Upper lobe of left lung (tissue), 6 donors: ENCODE measurements around the gene PLCB1. TPM values are rescaled to one million over a fixed set of nuclear protein-coding genes. Genes with fewer than 3 reads are reported as not detected.
A peak's percentile ranks its signal among the peaks of the same experiment; 100 is the strongest.

Experiments used
- ATAC-seq, 2 donors: fragments of 200-7000 bp; cut with Tn5 transposase; one replicate each; pipeline ENCODE4 v1.9.1; 2022; ENCODE audit warnings: mild to moderate bottlenecking in 2 of 2, moderate library complexity in 2 of 2; ENCODE audit not compliant: low FRiP score in 2 of 2
- DNase-seq, 2 donors: peaks; one replicate each; pipeline ENCODE4 v3.0.0-alpha.2; 2019 to 2020
- H3K27ac ChIP-seq, 4 donors: fragments of 200-600 bp; sonication (generic); one replicate each; pipeline ENCODE4 v1.5.1; 2016 to 2019
- H3K27me3 ChIP-seq, 4 donors: fragments of 200-600 bp; sonication (generic); one replicate each; pipeline ENCODE4 v1.5.1; 2017 to 2019
- H3K36me3 ChIP-seq, 4 donors: fragments of 200-600 bp; sonication (generic); one replicate each; pipeline ENCODE4 v1.5.1; 2016 to 2019
- H3K4me1 ChIP-seq, 4 donors: fragments of 200-600 bp; sonication (generic); one replicate each; pipeline ENCODE4 v1.5.1; 2018 to 2019
- H3K4me3 ChIP-seq, 4 donors: fragments of 200-600 bp; sonication (generic); one replicate each; pipeline ENCODE4 v1.5.1; 2017 to 2019; ENCODE audit warnings: mild to moderate bottlenecking in 2 of 4, moderate library complexity in 1 of 4
- H3K9me3 ChIP-seq, 4 donors: fragments of 200-600 bp; sonication (generic); one replicate each; pipeline ENCODE4 v1.5.1; 2018 to 2019
- CTCF ChIP-seq, 6 experiments: fragments of 450-650 bp in 4 of 6; fragments of 200-600 bp in 2 of 6; sonication (generic) in 2 of 6; IDR thresholded peaks; one replicate each; pipeline ENCODE4 v1.5.1; 2016 to 2019; ENCODE audit warnings: antibody characterized with exemption in 6 of 6
- EP300 ChIP-seq, 4 donors: sonication (generic); formaldehyde crosslinking; IDR thresholded peaks; one replicate each; pipeline ENCODE4 v1.5.1; 2017; ENCODE audit warnings: antibody characterized with exemption in 4 of 4, control low read depth in 2 of 4
- POLR2A ChIP-seq, 4 donors: fragments of 450-650 bp; IDR thresholded peaks; one replicate each; pipeline ENCODE4 v1.5.1; 2016 to 2017; ENCODE audit warnings: antibody characterized with exemption in 4 of 4, mild to moderate bottlenecking in 2 of 4
- POLR2AphosphoS5 ChIP-seq, 2 donors: sonication (generic); formaldehyde crosslinking; IDR thresholded peaks; one replicate each; pipeline ENCODE4 v1.5.1; 2017; ENCODE audit warnings: antibody characterized with exemption in 2 of 2
- WGBS, 2 donors: methylation state at CpG; one replicate each; pipeline ENCODE4 v1.1.5; 2017 to 2018; 5-methylcytosine and 5-hydroxymethylcytosine counted together
- total RNA-seq, 6 donors: library from RNA; depleted of rRNA in 4 of 6; stranded (reverse); fragments of >200 nt in 4 of 6; gene quantifications; one replicate each; pipeline versions ENCODE4 v1.1.0 to v1.2.1, GENCODE V29; 2016 to 2021
- donor health status: DM: no; HTN: no; CAD: no; lungs with moderate emphysema.
- donor health status: DM: no; HTN: yes; CAD: no; lungs with severe emphysema.

The PLCB1 gene
- total RNA-seq, 6 donors from 2014 or later, result 4.8 to 26.2 (median 10.7) TPM

DNA sequence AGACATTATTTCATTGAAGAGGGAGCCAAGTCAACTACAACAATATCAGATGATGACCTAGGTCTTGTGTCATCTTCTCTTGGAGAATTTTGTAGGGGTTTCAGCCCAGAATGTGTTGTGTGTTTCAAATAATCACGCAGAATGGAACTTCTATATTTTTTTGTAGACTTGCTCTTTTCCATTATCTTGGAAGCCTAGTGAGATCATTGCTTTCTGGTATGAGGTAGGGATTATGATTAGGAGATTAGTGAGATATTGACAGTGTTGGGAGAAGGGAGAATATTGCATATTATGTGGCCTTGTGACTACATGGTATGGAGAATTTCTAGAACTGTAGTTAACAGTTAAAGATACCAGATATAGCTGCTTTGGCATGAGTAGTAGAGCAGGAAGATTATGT is 513.3 kb downstream of the PLCB1 start:
- TF ChIP-seq EP300 (IDR thresholded peaks at IDR 0.05), result no peak
- no peak for TF ChIP-seq POLR2AphosphoS5 (IDR thresholded peaks at IDR 0.05)
- no peak for TF ChIP-seq CTCF (IDR thresholded peaks at IDR 0.05)
- TF ChIP-seq POLR2A (IDR thresholded peaks at IDR 0.05), result no peak
- Histone ChIP-seq H3K27ac (no peak overlapping the region), H3K36me3 (no peaks in the 10 kb centered on the region), H3K4me1 (peaks cover 0 to 7% (median 0%) of the 10 kb centered on the region in 4 donors), H3K9me3 (no peaks in the 10 kb centered on the region), H3K4me3 (no peak overlapping the region), H3K27me3 (no peaks in the 10 kb centered on the region)
- DNase-seq (no peak), ATAC-seq (no peak)
- WGBS, 2 donors, result 94 to 95% methylated on average over 1 of the region's 1 CpG

DNA sequence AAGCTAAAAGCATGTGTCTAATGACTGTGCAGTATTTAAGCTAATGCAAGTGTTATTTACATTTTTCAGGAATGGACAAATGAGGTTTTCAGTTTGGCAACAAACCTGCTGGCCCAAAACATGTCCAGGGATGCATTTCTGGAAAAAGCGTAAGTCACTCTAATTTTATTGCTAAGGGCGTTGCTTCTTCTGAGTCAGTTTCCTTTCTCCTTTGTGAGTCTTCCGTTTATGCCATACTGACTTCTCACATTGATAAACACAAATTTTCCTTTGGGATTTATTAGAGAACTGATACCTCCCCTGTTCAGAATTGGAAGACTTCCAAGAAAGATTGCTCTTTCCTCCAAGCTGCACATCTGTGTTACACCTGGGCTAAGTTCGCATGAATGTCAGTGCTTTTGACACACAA is 514.0 kb downstream of the PLCB1 start:
- Histone ChIP-seq H3K4me1 (peaks cover 0 to 7% (median 0%) of the 10 kb centered on the region in 4 donors), H3K9me3 (no peaks in the 10 kb centered on the region), H3K36me3 (no peaks in the 10 kb centered on the region), H3K4me3 (no peak overlapping the region), H3K27ac (no peak overlapping the region), H3K27me3 (no peaks in the 10 kb centered on the region)
- ATAC-seq (no peak), DNase-seq (no peak)
- TF ChIP-seq CTCF (IDR thresholded peaks at IDR 0.05), result no peak
- no peak for TF ChIP-seq POLR2A (IDR thresholded peaks at IDR 0.05)
- no peak for TF ChIP-seq POLR2AphosphoS5 (IDR thresholded peaks at IDR 0.05)
- no peak for TF ChIP-seq EP300 (IDR thresholded peaks at IDR 0.05)
- 67 to 74% methylated on average over 4 of the region's 4 CpGs for WGBS, 2 donors

GRCh38 chr20:8646716-8647115 is 514.6 kb downstream of the PLCB1 start:
- no peak overlapping the region for H3K27ac ChIP-seq
- H3K36me3 ChIP-seq, result no peaks in the 10 kb centered on the region
- no peaks in the 10 kb centered on the region for H3K27me3 ChIP-seq
- DNase-seq (no peak), ATAC-seq (peak in 1 of 2 donors; percentile 51)
- H3K4me1 ChIP-seq, result peaks cover 0 to 7% (median 0%) of the 10 kb centered on the region in 4 donors
- no peak for TF ChIP-seq POLR2AphosphoS5 (IDR thresholded peaks at IDR 0.05)
- no peak for TF ChIP-seq EP300 (IDR thresholded peaks at IDR 0.05)
- TF ChIP-seq CTCF (IDR thresholded peaks at IDR 0.05), result no peak
- no peak for TF ChIP-seq POLR2A (IDR thresholded peaks at IDR 0.05)
- 82 to 98% methylated on average over 1 of the region's 1 CpG for WGBS, 2 donors
- H3K4me3 ChIP-seq, result no peak overlapping the region
- no peaks in the 10 kb centered on the region for H3K9me3 ChIP-seq

DNA sequence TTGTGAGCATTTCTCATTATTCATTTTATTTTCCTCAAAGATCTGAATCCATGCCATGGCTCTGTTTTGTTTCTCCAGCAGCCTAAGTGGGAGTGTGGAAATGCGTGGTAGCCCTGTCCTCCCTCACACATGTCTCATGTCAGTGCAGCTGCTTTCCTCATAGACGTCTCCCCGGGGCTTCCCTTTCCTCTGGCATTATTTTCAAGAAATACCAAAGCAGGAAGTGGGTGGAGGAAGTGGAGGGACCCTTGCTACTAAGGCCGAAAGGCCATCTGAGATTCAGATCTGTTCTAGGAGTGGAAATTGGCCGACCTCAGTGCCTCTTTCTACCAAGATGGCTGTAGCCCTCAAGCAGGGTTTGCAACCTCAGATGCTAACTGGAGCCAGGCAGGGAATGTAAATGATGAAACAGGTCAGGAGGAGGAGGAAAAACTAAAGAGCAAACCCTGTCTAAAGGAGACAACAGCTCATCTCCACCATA is 515.9 kb downstream of the PLCB1 start:
- no peaks in the 10 kb centered on the region for H3K27me3 ChIP-seq
- DNase-seq, result no peak
- 29 to 46% methylated on average over 5 of the region's 5 CpGs for WGBS, 2 donors

More for the DNA sequence above, 515.9 kb downstream of the PLCB1 start:
- TF ChIP-seq EP300 (IDR thresholded peaks at IDR 0.05), result no peak
- no peak for TF ChIP-seq CTCF (IDR thresholded peaks at IDR 0.05)
- TF ChIP-seq POLR2AphosphoS5 (IDR thresholded peaks at IDR 0.05), result no peak
- no peak for TF ChIP-seq POLR2A (IDR thresholded peaks at IDR 0.05)
- H3K36me3 ChIP-seq, result no peaks in the 10 kb centered on the region
- ATAC-seq, result peak in 1 of 2 donors; percentile 87
- no peaks in the 10 kb centered on the region for H3K9me3 ChIP-seq
- H3K4me1 ChIP-seq, result peaks cover 0 to 7% (median 0%) of the 10 kb centered on the region in 4 donors
- no peak overlapping the region for H3K27ac ChIP-seq
- H3K4me3 ChIP-seq, result no peak overlapping the region
